Choroid plexus epithelial cell (primary cell): ENCODE measurements around the gene PREB.
A peak's percentile ranks its signal among the peaks of the same experiment; 100 is the strongest.
"Not testable (repeated sequence)": the region's sequence is repeated elsewhere in the genome, so short reads cannot be mapped to it uniquely, and the experiment has no call there.

Experiments used
- DNase-seq: peaks from one replicate; pipeline ENCODE4 v3.0.0-alpha.2; 2010; ENCODE audit warnings: low read depth
- H3K4me3 ChIP-seq: 2 replicates; pipeline ENCODE4 v1.5.1; 2011; ENCODE audit warnings: low read depth, mild to moderate bottlenecking, control low read depth, low read length, moderate library complexity
- TF ChIP-seq, protein P1 (sequence below): conservative IDR thresholded peaks from 2 replicates; pipeline ENCODE4 v1.5.1; 2011; ENCODE audit warnings: low read depth, mild to moderate bottlenecking, control low read depth, inconsistent platforms, low read length, moderate library complexity

Gene PREB

GRCh38 chr2:27133905-27134780 is at the start of gene PREB:
TSS of gene PREB (minus strand) at chr2:27134636. CDS start at chr2:27134421, 215 bp downstream.
- TF ChIP-seq, protein P1, sequence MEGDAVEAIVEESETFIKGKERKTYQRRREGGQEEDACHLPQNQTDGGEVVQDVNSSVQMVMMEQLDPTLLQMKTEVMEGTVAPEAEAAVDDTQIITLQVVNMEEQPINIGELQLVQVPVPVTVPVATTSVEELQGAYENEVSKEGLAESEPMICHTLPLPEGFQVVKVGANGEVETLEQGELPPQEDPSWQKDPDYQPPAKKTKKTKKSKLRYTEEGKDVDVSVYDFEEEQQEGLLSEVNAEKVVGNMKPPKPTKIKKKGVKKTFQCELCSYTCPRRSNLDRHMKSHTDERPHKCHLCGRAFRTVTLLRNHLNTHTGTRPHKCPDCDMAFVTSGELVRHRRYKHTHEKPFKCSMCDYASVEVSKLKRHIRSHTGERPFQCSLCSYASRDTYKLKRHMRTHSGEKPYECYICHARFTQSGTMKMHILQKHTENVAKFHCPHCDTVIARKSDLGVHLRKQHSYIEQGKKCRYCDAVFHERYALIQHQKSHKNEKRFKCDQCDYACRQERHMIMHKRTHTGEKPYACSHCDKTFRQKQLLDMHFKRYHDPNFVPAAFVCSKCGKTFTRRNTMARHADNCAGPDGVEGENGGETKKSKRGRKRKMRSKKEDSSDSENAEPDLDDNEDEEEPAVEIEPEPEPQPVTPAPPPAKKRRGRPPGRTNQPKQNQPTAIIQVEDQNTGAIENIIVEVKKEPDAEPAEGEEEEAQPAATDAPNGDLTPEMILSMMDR = peak; percentile 66
- peak within 1 kb of the TSS; percentile 96 for H3K4me3 ChIP-seq
- peak; percentile 96 for DNase-seq

- DNase-seq = peak; percentile 36
- H3K4me3 ChIP-seq = no peak overlapping the region
- TF ChIP-seq, protein P1 = no peak
Observed at GRCh38 chr2:27184115-27184514, 49.7 kb upstream of the PREB start.

GRCh38 chr2:27182346-27182745 is 47.9 kb upstream of the PREB start:
- no peak overlapping the region for H3K4me3 ChIP-seq
- TF ChIP-seq, protein P1 = no peak
- peak; percentile 49 for DNase-seq

- no peak overlapping the region for H3K4me3 ChIP-seq
- TF ChIP-seq, protein P1 = no peak
- DNase-seq = no peak
Observed at GRCh38 chr2:27179344-27180000, 45.0 kb upstream of the PREB start.

DNA sequence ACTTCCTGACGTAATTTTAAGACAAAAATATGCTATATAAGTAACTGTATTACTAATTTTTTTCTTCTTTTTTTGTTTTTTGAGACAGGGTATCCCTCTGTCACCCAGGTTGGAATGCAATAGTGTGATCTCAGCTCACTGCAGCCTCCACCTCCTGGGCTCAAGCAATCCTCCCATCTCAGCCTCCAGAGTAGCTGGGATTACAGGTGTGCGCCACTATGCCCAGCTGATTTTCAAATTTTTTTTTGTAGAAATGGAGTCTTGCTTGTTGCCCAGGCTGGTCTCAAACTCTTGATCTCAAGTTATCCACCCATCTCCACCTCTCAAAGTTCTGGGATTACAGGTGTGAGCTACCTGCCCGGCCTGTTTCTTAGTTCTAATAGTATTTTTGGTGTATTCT is 44.0 kb upstream of the PREB start:
- no peak for DNase-seq
- no peak overlapping the region for H3K4me3 ChIP-seq
- TF ChIP-seq, protein P1 = no peak

- no peak for DNase-seq
- no peak overlapping the region for H3K4me3 ChIP-seq
- TF ChIP-seq, protein P1 = no peak
Observed at GRCh38 chr2:27177441-27178351, 43.3 kb upstream of the PREB start.

DNA sequence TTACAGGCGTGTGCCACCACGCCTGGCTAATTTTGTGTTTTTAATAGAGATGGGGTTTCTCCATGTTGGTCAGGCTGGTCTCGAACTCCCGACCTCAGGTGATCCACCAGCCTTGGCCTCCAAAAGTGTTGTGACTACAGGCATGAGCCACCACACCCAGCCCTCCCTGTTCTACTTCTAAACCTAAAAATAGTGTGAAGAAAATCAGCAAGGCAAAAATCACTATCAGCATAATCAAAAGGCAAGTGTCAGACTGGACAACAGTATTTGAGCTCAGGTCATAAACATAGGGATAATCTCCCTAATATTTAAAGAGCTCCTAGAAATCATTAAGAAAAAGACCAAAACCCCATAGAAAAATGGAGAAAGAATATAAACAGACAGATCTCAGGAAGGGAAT is 41.3 kb upstream of the PREB start:
- not testable (repeated sequence) for DNase-seq, H3K4me3 ChIP-seq
